ENCODE results near the gene TNFRSF4.
A peak's percentile ranks its signal among the peaks of the same experiment; 100 is the strongest.

The TNFRSF4 gene

DNA sequence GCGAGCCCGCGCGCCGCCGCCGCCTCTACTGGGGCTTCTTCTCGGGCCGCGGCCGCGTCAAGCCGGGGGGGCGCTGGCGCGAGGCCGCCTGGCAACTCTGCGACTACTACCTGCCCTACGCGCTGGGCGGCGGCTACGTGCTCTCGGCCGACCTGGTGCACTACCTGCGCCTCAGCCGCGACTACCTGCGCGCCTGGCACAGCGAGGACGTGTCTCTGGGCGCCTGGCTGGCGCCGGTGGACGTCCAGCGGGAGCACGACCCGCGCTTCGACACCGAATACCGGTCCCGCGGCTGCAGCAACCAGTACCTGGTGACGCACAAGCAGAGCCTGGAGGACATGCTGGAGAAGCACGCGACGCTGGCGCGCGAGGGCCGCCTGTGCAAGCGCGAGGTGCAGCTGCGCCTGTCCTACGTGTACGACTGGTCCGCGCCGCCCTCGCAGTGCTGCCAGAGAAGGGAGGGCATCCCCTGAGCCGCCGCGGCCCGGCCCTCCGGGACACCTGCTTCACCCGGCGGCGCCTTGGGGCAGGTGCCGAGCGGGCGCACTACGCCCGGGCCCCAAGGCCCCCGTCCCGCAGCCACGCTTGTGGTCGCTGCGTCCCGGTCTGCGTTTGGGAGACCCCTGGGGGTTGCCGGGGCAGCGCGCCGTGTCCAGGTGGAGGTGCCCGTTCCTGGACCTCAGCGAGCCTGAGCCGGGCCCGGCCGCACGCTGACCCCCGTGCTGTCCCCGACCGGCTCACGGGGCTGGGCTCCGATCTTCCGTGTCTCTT, 19.0 kb upstream of the TNFRSF4 start:
- no peak for DNase-seq (ENCODE audit: low spot score)

- DNase-seq (ENCODE audit: low spot score), result no peak
Measured at GRCh38 chr1:1232208-1232795, 18.3 kb upstream of the TNFRSF4 start, which contains the start of gene B3GALT6. TSS of gene B3GALT6 (plus strand) at chr1:1232237. CDS start at chr1:1232279, 42 bp downstream.

DNA sequence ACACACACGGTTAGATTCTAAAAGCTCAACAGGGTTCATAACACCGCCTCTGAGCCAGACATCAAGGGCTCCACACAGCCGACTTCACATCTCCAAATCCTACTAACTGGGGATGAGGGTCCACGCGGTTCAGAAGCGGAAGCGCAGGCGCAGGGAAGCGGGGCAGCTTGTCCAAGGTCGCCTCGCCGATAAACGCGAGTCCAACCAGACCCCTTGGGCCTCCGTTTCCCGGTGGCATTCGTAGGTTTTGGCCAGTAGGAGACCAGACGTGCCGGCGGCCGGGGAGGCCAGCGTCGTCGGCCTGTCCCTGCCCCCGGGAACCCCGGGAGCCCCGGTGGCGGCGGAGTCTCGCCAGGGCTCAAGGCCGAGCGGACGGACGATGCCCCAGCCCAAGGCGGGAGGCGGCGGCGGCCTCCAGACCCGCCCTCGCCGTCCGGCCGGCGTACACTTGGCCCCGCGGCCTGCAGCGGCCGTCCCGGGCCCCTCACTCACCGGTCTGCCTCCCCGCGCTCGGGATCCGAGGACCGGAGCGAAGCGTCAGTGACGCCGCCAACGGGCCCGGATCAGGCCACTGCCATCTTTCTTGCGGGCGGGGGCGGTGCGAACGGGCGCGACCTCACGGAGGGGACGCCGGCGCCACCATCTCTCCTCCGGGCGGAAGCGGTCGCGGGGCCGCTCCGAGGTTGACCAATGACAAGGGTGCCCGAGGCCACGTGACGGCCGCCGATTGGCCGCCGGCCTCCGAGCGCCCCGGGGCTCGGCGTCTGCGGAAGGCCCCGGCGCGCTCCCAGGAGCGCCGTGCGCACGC, 17.7 kb upstream of the TNFRSF4 start, which contains the start of gene SDF4:
SDF4 (minus strand) TSS at position 602 of the 808 bp plus-strand sequence. CDS start 3,229 bp downstream, outside the sequence.
- peak; percentile 100 for DNase-seq (ENCODE audit: low spot score)

DNA sequence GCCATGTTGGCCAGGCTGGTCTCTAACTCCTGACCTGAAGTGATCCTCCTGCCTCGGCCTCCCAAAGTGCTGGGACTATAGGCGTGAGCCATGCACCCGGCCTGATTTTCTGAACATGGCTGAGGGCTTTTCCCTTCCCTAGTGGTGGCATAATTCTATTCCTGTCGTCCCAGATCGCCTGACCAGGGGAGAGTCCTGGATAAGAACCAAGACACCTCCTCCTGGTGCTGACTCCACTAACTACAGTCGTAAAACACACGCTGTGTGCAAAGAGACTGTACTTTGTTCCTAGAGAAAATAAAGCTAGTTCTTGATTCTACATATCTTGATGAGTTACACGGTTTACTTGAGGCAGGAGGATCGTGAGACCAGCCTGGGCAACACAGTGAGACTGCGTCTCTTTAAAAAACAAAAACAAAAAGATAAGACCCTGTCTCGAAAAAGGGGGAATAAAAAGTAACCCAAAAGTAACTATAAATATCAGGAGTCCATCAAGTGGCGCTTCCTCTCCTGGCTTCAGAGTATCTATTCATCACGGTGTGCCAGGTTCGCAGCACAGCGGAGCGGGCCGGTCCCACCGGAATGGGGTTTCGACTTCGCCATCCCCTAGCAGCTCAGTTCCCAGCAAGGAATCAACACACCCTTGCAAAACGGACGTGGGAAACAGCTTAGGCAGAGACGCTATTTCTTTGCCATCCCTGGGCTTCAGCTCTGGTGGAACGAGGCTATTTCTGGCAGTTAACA, 16.9 kb upstream of the TNFRSF4 start:
- peak; percentile 93 for DNase-seq (ENCODE audit: low spot score)

- DNase-seq (ENCODE audit: low spot score), result no peak
Measured at GRCh38 chr1:1229770-1230169, 15.8 kb upstream of the TNFRSF4 start.

- DNase-seq (ENCODE audit: low spot score), result no peak
Measured at GRCh38 chr1:1228596-1229321, 14.8 kb upstream of the TNFRSF4 start.

- no peak for DNase-seq (ENCODE audit: low spot score)
Measured at GRCh38 chr1:1228187-1228586, 14.2 kb upstream of the TNFRSF4 start.

DNA sequence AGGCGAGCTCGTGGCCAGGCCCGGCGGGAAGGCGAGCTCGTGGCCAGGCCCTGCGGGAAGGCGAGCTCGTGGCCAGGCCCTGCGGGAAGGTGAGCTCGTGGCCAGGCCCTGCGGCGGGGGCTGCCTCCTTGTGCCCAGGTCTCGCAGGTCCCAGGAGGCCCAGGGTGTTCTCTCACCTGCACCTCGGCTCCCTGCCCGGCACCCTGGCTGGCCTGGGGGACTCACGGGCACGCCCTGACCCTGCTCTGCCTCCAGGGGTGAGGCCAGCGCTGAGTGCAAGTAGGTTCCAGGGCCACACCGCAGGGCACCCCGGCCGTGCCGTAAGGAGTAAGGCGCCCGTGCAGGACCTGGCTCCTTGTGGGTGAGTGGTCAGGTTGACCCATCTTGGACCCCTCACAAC, 13.4 kb upstream of the TNFRSF4 start:
- DNase-seq (ENCODE audit: low spot score), result no peak

DNA sequence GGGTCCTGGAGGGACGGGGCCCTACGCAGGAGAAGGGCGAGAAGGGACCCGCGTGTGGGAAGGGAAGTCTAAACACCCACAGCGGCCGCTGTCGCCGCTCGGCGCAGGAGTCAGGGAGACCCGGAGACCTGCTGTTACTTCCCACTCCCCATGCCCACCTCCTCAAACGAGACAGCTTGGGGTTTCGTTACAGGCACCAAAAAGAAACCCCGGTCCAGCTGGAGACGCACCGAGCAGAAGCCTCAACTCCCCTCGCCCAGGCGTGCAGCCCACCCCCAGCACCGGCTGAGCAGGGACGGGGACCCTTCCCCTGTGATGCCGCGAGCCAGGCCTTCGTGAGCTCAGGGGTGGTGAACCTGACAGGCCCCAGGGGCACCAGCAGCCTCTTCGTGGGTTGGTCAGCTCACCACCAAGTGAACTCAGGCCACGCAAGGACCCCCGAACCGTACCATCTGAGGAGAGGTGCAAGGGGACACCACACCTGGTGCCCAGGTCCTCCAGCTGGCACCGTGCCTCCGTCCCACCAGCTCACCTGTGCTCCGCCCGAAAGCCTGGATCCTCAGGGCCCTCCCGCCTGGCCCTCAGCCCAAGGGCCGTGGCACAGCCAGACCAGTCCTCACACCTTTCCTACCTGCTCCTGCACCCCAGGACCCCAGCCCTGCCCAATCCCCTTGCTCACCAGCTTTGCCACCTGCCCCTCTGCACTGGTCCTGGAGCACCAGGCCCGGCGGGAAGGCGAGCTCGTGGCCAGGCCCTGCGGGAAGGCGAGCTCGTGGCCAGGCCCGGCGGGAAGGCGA, 12.8 kb upstream of the TNFRSF4 start:
- no peak for DNase-seq (ENCODE audit: low spot score)

GRCh38 chr1:1225913-1226312, 12.0 kb upstream of the TNFRSF4 start:
- no peak for DNase-seq (ENCODE audit: low spot score)

DNA sequence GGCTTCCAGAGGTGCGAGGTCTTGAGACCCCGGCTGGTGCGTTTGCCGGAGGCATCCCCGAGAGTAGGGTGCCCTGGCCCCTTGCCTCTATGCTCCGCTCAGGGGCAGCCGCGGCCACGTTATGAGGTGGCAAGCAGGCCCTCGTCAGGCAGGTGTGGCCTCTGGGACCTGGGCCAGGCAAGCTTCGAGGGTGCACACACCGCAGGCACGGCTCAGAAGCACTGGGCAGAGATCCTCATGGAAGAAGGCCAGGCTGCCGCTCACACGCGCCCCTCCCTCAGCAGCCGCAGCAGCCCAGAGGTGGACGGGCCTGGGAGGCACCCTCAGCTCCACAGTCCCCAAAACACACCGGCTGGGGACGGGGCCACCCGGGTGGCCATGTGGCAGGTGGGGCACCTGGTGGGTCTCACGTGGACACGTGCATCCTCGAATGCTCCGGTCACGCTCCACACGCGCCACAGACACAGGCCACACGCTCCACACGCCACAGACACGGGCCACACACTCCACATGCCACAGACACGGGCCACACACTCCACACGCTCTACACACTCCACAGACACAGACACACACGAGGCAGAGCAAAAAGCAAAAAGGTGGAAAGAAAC, 11.4 kb upstream of the TNFRSF4 start:
- no peak for DNase-seq (ENCODE audit: low spot score)

DNA sequence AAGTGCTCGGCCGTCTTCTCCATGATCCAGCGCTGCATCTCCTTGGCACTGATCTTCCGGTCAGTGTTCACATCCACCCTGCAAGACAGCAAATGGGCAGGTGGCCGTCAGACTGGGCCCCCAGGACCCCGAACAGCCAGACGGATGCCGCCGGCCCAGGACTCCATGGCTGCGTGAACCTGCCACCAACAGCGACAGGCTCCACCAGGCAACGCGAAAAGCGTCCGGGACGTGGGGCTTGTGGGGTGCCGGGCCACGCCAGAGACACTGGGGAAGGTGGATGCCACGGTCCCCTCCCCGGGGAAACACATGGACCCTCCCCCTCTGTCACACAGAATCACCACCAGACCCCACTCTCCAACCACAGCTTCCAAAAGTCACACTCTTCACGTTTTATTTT, 9.9 kb upstream of the TNFRSF4 start:
- no peak for DNase-seq (ENCODE audit: low spot score)

- DNase-seq (ENCODE audit: low spot score), result no peak
Measured at GRCh38 chr1:1223321-1223720, 9.4 kb upstream of the TNFRSF4 start.

GRCh38 chr1:1222575-1223225, 8.7 kb upstream of the TNFRSF4 start:
- no peak for DNase-seq (ENCODE audit: low spot score)

DNA sequence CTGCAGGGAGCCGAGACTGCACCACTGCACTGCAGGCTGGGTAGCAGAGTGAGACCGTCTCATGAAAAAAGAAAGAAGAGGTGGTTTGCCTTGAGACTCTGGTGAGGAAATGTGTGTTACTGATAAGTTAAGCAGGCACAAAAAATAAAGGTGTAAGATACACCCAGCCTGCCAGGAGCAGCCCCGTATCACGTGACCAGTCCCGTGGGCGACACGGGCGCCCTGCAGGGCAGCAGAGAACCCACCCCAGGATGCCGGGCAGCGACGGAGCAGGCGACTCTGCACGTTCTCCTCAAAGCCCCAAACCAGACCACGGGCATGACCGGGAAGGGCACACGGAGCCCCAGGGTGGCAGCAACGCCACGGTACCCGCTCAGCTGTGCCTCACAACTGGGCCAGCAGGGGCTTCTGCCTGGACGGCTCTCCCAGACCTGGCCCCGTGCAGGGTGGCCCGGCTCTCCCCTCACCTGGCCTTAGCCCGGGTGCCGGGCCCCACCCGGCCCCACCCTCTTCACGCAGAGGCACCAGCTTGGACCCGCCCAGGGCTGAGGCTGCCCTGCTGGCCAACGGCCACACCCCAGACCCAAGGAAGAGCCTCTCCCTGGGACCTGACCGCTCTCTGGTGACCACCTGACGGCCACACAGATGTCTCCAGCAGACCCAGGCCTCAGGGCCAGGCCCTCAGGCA, 8.1 kb upstream of the TNFRSF4 start:
- DNase-seq (ENCODE audit: low spot score), result no peak

- no peak for DNase-seq (ENCODE audit: low spot score)
Measured at GRCh38 chr1:1220197-1220596, 6.2 kb upstream of the TNFRSF4 start.

- DNase-seq (ENCODE audit: low spot score), result no peak
Measured at GRCh38 chr1:1219341-1219740, 5.4 kb upstream of the TNFRSF4 start.

DNA sequence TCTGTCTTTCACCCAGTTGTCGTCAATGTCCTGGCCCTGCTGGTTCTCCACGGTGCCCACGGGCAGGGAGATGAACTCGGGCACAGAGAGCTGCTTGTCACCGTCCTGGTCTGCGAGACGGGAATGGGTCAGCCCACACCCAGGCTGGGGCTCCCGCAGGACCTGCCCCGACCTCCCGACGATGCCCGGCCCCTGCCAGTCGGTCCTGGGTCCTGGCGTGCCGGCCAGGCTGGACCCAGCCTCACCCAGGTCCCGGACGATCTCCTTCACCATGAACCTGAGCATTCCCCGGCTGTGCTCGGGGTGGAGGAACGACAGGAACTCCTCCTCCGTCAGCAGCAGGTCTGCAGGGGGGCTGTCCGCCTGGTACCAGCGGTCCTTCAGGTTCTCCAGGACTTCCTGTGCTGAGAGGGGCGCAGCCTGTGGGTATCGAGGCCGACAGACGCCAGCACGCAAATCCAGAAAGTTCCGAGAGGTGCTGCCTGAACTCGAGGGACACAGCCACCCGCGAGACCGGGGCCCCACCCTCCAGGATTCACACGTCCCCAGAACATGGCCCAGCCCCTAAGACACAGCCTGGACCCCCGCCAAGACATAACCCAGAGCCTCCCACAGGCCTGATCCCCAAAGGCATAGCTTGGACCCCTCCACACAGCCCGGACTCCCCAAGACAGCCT, 4.7 kb upstream of the TNFRSF4 start:
- DNase-seq (ENCODE audit: low spot score), result no peak

Measured in AG08395 (cell line).